GM23248 (cell line): Measurements from ENCODE around the gene NDUFB10. TPM values are rescaled to one million over a fixed set of nuclear protein-coding genes. Genes with fewer than 3 reads are reported as not detected.
"Not testable (repeated sequence)": the region's sequence is repeated elsewhere in the genome, so short reads cannot be mapped to it uniquely, and the experiment has no call there.

Experiments
- DNase-seq: peaks from one replicate; pipeline ENCODE4 v3.0.0-alpha.2; 2015
- H2AFZ ChIP-seq: fragments of 200-600 bp; sonication (generic); 2 replicates; pipeline ENCODE4 v1.6.1; 2016; ENCODE audit warnings: antibody characterized with exemption
- H3F3A ChIP-seq: fragments of 200-600 bp; sonication (generic); 2 replicates; pipeline ENCODE4 v1.6.1; 2016; ENCODE audit warnings: mild to moderate bottlenecking, antibody characterized with exemption, mixed run types; ENCODE audit not compliant: insufficient read depth
- H3K27ac ChIP-seq: fragments of 200-600 bp; sonication (generic); 2 replicates; pipeline ENCODE4 v1.5.1; 2016; ENCODE audit warnings: mild to moderate bottlenecking
- H3K27me3 ChIP-seq: fragments of 200-600 bp; sonication (generic); replicated peaks from 2 replicates; pipeline ENCODE4 v1.6.1; 2016; ENCODE audit warnings: mild to moderate bottlenecking; ENCODE audit not compliant: insufficient read depth
- H3K36me3 ChIP-seq: fragments of 200-600 bp; sonication (generic); 2 replicates; pipeline ENCODE4 v1.6.1; 2016; ENCODE audit warnings: low read depth, mild to moderate bottlenecking
- H3K4me1 ChIP-seq: fragments of 200-600 bp; sonication (generic); 2 replicates; pipeline ENCODE4 v1.6.1; 2016; ENCODE audit warnings: mild to moderate bottlenecking; ENCODE audit not compliant: insufficient read depth
- H3K4me2 ChIP-seq: fragments of 200-600 bp; sonication (generic); one replicate; pipeline ENCODE4 v1.6.1; 2016; ENCODE audit warnings: mild to moderate bottlenecking; ENCODE audit not compliant: unreplicated experiment
- H3K4me3 ChIP-seq: fragments of 200-600 bp; sonication (generic); 2 replicates; pipeline ENCODE4 v1.5.1; 2016; ENCODE audit warnings: mild to moderate bottlenecking
- H3K79me2 ChIP-seq: fragments of 200-600 bp; sonication (generic); 2 replicates; pipeline ENCODE4 v1.6.1; 2016; ENCODE audit warnings: mild to moderate bottlenecking; ENCODE audit not compliant: insufficient read depth
- H3K9ac ChIP-seq: fragments of 200-600 bp; sonication (generic); 2 replicates; pipeline ENCODE4 v1.6.1; 2016; ENCODE audit warnings: mild to moderate bottlenecking
- H3K9me2 ChIP-seq: fragments of 200-600 bp; sonication (generic); 2 replicates; pipeline ENCODE4 v1.6.1; 2016; ENCODE audit warnings: mixed run types, mild to moderate bottlenecking, moderate library complexity; ENCODE audit not compliant: insufficient read depth
- H3K9me3 ChIP-seq: fragments of 200-600 bp; sonication (generic); one replicate; pipeline ENCODE4 v1.6.1; 2017; ENCODE audit warnings: low read depth
- H4K20me1 ChIP-seq: fragments of 200-600 bp; sonication (generic); 2 replicates; pipeline ENCODE4 v1.6.0; 2016; ENCODE audit not compliant: insufficient read depth
- EZH2 ChIP-seq: fragments of 200-600 bp; sonication (generic); IDR thresholded peaks from 2 replicates; pipeline ENCODE4 v1.6.1; 2018; ENCODE audit warnings: antibody characterized with exemption, mild to moderate bottlenecking; ENCODE audit not compliant: insufficient read depth, poor library complexity, severe bottlenecking
- EZH2phosphoT487 ChIP-seq: fragments of 200-600 bp; sonication (generic); IDR thresholded peaks from 2 replicates; pipeline ENCODE4 v1.6.1; 2018; ENCODE audit warnings: antibody characterized with exemption, moderate library complexity, mild to moderate bottlenecking, low read depth; ENCODE audit not compliant: insufficient read depth
- WGBS, 2 experiments: methylation state at CpG; one replicate each; pipeline ENCODE4 v1.1.6; 2015 to 2017; ENCODE audit warnings: low lambda C conversion rate in 2 of 2, low coverage in 1 of 2; ENCODE audit errors: missing lambda C conversion rate in 2 of 2; 5-methylcytosine and 5-hydroxymethylcytosine counted together
- in situ Hi-C: fragments of 300-500 bp; cut with MboI; formaldehyde crosslinking; loops from 2 replicates; pipeline ENCODE4 v1.15.0; 2020
- polyA plus RNA-seq: library from polyadenylated mRNA; unstranded; fragments of >200 nt; fragmentation: Nextera tagmentation; extraction: Ambion mirVana; gene quantifications from 2 replicates; pipeline ENCODE4 v1.2.1, GENCODE V29; 2016
- total RNA-seq: library from RNA; depleted of rRNA; stranded (reverse); fragments of >200 nt; shearing (Covaris generic); gene quantifications from 2 replicates; pipeline ENCODE4 v1.2.3, GENCODE V29; 2014

Gene NDUFB10
- total and polyA plus RNA-seq, 2 experiments from 2014 or later: 136 to 266 TPM

DNA sequence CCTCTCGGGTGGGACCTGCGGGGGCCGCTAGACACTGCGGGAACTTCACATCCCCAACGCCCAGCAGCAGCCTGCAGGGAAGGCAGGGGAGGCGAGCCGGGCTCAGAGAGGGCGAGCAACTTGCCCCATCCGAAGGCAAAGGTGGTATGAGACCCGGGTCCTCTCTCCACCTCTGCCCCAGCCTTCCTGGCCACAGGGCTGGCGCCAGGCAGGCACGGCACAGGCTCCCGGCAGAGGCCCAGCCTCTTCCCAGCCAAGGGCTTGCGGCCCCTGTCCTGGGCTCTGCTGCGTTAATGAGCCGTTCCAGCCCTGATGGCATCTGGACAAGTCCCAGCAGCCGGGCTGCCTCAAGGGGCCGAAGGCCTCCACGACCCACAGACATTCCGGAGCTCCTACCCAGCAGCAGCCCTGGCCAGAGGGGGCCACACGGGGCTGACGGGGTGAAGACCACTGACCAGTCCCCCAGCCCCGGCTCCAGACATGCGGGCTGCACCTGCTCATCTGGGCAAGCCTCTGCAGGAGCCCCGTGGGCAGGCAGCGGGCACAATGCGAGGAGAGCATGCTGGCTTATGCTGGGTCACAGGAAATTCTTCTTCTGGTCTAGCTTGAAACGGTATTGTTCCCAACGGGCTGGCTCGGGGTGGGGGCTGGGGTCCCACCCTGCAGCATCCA is 39.9 kb upstream of the NDUFB10 start:
- Histone ChIP-seq H2AFZ (no peak overlapping the region), H3K27me3 (peaks cover 69% of the 10 kb centered on the region), H3K4me1 (no peaks in the 10 kb centered on the region), H3F3A (no peaks in the 10 kb centered on the region), H3K4me2 (no peak overlapping the region), H3K79me2 (no peaks in the 10 kb centered on the region), H3K27ac (no peak overlapping the region), H3K36me3 (no peaks in the 10 kb centered on the region), H3K9ac (no peak overlapping the region), H3K9me2 (no peaks in the 10 kb centered on the region), H3K4me3 (no peak overlapping the region), H4K20me1 (no peaks in the 10 kb centered on the region), H3K9me3 (no peaks in the 10 kb centered on the region)
- 32 to 38% methylated on average over 23 to 29 of the region's 30 CpGs for WGBS, 2 experiments
- TF ChIP-seq EZH2 (no peak), EZH2phosphoT487 (no peak)
- no peak for DNase-seq
- in situ Hi-C loops: no loop called here

DNA sequence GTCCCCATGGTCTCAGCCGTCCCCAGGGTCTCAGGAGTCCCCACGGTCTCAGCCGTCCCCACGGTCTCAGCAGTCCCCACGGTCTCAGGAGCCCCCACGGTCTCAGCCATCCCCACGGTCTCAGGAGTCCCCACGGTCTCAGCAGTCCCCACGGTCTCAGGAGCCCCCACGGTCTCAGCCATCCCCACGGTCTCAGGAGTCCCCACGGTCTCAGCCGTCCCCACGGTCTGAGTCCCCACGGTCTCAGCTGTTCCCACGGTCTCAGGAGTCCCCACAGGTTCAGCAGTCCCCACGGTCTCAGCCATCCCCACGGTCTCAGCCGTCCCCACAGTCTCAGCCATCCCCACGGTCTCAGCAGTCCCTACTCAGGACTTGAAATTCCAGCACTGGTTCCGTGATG is 39.2 kb upstream of the NDUFB10 start:
- H2AFZ ChIP-seq, H3K4me1 ChIP-seq, H3K4me3 ChIP-seq, H3K27ac ChIP-seq, H4K20me1 ChIP-seq, H3K9me3 ChIP-seq, H3K79me2 ChIP-seq, H3K36me3 ChIP-seq, in situ Hi-C loops, H3F3A ChIP-seq, H3K9ac ChIP-seq, DNase-seq, H3K4me2 ChIP-seq, H3K9me2 ChIP-seq: not testable (repeated sequence)
- 49 to 53% methylated on average over 4 to 20 of the region's 21 CpGs for WGBS, 2 experiments
- H3K27me3 ChIP-seq: peaks cover 67% of the 10 kb centered on the region

GRCh38 chr16:1920727-1921171 is 38.6 kb upstream of the NDUFB10 start:
- H3K9me3 ChIP-seq: no peaks in the 10 kb centered on the region
- in situ Hi-C loops: no loop called here
- H3K27me3 ChIP-seq: peaks cover 61% of the 10 kb centered on the region
- H2AFZ ChIP-seq: no peak overlapping the region
- H3K4me1 ChIP-seq: no peaks in the 10 kb centered on the region
- 21 to 26% methylated on average over 11 to 15 of the region's 15 CpGs for WGBS, 2 experiments
- no peak overlapping the region for H3K4me3 ChIP-seq
- peak; percentile 54 for DNase-seq
- no peaks in the 10 kb centered on the region for H4K20me1 ChIP-seq
- TF ChIP-seq EZH2 (no peak), EZH2phosphoT487 (no peak)
- no peak overlapping the region for H3K4me2 ChIP-seq
- H3K36me3 ChIP-seq: no peaks in the 10 kb centered on the region
- no peak overlapping the region for H3K9ac ChIP-seq
- H3K9me2 ChIP-seq: no peaks in the 10 kb centered on the region
- no peak overlapping the region for H3K27ac ChIP-seq
- H3K79me2 ChIP-seq: no peaks in the 10 kb centered on the region
- no peaks in the 10 kb centered on the region for H3F3A ChIP-seq

- no peak overlapping the region for H3K27ac ChIP-seq
- no peaks in the 10 kb centered on the region for H3K9me2 ChIP-seq
- H3K4me2 ChIP-seq: no peak overlapping the region
- 68 to 72% methylated on average over 8 of the region's 8 CpGs for WGBS, 2 experiments
- peaks cover 50% of the 10 kb centered on the region for H3K27me3 ChIP-seq
- H3F3A ChIP-seq: no peaks in the 10 kb centered on the region
- H3K36me3 ChIP-seq: no peaks in the 10 kb centered on the region
- H4K20me1 ChIP-seq: no peaks in the 10 kb centered on the region
- no peak for DNase-seq
- no peak overlapping the region for H3K9ac ChIP-seq
- no peak overlapping the region for H3K4me3 ChIP-seq
- in situ Hi-C loops: no loop called here
- no peak overlapping the region for H2AFZ ChIP-seq
- H3K9me3 ChIP-seq: no peaks in the 10 kb centered on the region
- H3K4me1 ChIP-seq: no peaks in the 10 kb centered on the region
- TF ChIP-seq EZH2 (no peak), EZH2phosphoT487 (no peak)
- no peaks in the 10 kb centered on the region for H3K79me2 ChIP-seq
Measured at GRCh38 chr16:1922357-1922756, 37.0 kb upstream of the NDUFB10 start.
